ENCODE data around the gene PEAR1.

GRCh38 chr1:156898971-156899664, 5.6 kb downstream of the PEAR1 start:
- TF ChIP-seq, protein P1, sequence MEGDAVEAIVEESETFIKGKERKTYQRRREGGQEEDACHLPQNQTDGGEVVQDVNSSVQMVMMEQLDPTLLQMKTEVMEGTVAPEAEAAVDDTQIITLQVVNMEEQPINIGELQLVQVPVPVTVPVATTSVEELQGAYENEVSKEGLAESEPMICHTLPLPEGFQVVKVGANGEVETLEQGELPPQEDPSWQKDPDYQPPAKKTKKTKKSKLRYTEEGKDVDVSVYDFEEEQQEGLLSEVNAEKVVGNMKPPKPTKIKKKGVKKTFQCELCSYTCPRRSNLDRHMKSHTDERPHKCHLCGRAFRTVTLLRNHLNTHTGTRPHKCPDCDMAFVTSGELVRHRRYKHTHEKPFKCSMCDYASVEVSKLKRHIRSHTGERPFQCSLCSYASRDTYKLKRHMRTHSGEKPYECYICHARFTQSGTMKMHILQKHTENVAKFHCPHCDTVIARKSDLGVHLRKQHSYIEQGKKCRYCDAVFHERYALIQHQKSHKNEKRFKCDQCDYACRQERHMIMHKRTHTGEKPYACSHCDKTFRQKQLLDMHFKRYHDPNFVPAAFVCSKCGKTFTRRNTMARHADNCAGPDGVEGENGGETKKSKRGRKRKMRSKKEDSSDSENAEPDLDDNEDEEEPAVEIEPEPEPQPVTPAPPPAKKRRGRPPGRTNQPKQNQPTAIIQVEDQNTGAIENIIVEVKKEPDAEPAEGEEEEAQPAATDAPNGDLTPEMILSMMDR (IDR thresholded peaks at IDR 0.05) = no peak
- TF ChIP-seq POLR2A (IDR thresholded peaks at IDR 0.05) = no peak

Data from ovary (tissue), 3 donors.